Measurements from ENCODE around the gene LRCH1. TPM values are rescaled to one million over a fixed set of nuclear protein-coding genes. Genes with fewer than 3 reads are reported as not detected.

LRCH1 gene
- total RNA-seq, 1 experiment from 2014 or later: 16.5 TPM

DNA sequence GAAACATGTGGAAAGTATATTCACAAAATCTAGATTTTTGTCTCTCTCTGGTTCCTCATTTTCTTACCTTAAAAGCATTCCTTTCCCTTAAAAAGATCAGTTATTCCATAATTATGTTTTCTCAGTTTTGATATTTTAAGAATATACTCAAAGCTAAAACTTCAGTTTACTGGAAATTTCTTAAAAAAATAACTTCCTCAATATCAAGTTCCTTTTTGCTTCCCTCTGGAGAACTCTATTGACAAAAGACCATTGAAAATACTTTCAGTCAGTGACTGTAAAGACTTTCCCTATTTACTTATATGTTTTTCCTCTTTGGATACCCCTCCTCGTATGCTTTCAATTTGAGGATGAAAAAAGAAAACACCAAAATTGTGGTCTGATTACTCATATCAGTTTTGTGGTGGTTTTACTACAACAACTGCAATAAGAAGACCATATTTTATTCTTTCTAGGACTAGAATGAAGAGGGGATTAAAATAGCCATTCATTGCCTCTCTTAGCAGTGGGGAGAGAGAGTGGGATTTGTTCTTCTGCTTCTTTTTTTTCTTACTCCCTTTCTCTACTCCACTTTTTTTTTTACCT is 130.8 kb downstream of the LRCH1 start:
- CTCF ChIA-PET: no interaction called here
- H3K9me3 Mint-ChIP-seq (ENCODE audit: unreplicated experiment): no peaks in the 10 kb centered on the region
- TF ChIP-seq, protein P1, sequence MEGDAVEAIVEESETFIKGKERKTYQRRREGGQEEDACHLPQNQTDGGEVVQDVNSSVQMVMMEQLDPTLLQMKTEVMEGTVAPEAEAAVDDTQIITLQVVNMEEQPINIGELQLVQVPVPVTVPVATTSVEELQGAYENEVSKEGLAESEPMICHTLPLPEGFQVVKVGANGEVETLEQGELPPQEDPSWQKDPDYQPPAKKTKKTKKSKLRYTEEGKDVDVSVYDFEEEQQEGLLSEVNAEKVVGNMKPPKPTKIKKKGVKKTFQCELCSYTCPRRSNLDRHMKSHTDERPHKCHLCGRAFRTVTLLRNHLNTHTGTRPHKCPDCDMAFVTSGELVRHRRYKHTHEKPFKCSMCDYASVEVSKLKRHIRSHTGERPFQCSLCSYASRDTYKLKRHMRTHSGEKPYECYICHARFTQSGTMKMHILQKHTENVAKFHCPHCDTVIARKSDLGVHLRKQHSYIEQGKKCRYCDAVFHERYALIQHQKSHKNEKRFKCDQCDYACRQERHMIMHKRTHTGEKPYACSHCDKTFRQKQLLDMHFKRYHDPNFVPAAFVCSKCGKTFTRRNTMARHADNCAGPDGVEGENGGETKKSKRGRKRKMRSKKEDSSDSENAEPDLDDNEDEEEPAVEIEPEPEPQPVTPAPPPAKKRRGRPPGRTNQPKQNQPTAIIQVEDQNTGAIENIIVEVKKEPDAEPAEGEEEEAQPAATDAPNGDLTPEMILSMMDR (IDR thresholded peaks at IDR 0.05; ENCODE audit: unreplicated experiment): no peak
- no peak overlapping the region for H3K27ac Mint-ChIP-seq (ENCODE audit: low read depth, unreplicated experiment)
- H3K27me3 Mint-ChIP-seq (ENCODE audit: insufficient read depth, unreplicated experiment): no peaks in the 10 kb centered on the region
- no peak overlapping the region for H3K4me3 Mint-ChIP-seq (ENCODE audit: unreplicated experiment)
- H3K4me1 Mint-ChIP-seq (ENCODE audit: insufficient read depth, unreplicated experiment): no peaks in the 10 kb centered on the region
- H3K36me3 Mint-ChIP-seq (ENCODE audit: insufficient read depth, unreplicated experiment): peaks cover 17% of the 10 kb centered on the region
- no TSS peak for BruUV-seq (replicated peaks)
- POLR2A ChIA-PET: interaction anchor here (0.7 to 0.9 kb wide), 2 partner anchors 15 to 26 kb away, joined by 3 to 4 read pairs; no protein-coding TSS in a partner anchor
- intact Hi-C loops (cut with micrococcal nuclease): no loop called here
- DNase-seq (ENCODE audit: unreplicated experiment): no peak

DNA sequence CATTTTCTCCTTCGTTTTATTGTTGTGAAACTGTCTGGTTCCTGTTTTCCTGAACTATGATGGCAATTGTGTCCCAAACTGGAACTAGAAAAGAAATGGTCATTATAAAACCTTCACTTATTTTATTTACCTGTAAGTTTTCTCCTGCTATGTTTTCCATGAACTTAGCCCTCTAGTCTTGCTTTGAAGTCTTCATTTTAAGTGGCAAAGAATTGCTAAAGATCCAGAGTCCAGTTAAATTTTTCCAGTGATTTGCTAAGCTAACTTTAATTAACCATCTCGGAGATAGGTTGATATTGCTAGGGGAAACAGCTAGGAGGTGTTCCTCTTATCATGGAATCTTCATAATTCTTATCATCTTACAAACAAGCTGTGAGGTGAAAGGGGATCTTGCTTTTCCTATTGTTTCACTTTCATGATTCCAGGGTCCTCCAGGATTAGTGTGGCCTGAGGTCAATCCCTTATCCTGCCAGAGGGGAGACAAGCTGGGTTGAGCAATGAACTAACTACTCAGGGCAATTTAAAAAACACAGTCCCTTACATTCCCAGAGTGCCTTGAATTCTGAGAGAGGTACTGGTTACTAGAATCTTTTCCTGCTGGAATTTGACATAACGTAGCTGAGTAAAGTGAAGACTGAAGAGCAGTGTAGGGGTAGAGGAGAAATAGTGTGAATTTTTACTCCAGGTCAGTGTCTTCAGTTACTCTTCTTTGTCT is 131.5 kb downstream of the LRCH1 start:
- Mint-ChIP-seq H3K36me3 (ENCODE audit: insufficient read depth, unreplicated experiment) (peaks cover 17% of the 10 kb centered on the region), H3K27me3 (ENCODE audit: insufficient read depth, unreplicated experiment) (no peaks in the 10 kb centered on the region), H3K4me3 (ENCODE audit: unreplicated experiment) (no peak overlapping the region), H3K27ac (ENCODE audit: low read depth, unreplicated experiment) (no peak overlapping the region), H3K4me1 (ENCODE audit: insufficient read depth, unreplicated experiment) (no peaks in the 10 kb centered on the region), H3K9me3 (ENCODE audit: unreplicated experiment) (no peaks in the 10 kb centered on the region)
- TF ChIP-seq, protein P1 (IDR thresholded peaks at IDR 0.05; ENCODE audit: unreplicated experiment): no peak
- no peak for DNase-seq (ENCODE audit: unreplicated experiment)
- BruUV-seq (replicated peaks): no TSS peak
- CTCF ChIA-PET: interaction anchor here (1.2 to 1.5 kb wide), 2 partner anchors 8 to 133 kb away, joined by 3 to 7 read pairs; no protein-coding TSS in a partner anchor
- POLR2A ChIA-PET: interaction anchor here (0.8 to 0.9 kb wide), 2 partner anchors 30 to 62 kb away, joined by 3 read pairs; no protein-coding TSS in a partner anchor
- intact Hi-C loops (cut with micrococcal nuclease): no loop called here

DNA sequence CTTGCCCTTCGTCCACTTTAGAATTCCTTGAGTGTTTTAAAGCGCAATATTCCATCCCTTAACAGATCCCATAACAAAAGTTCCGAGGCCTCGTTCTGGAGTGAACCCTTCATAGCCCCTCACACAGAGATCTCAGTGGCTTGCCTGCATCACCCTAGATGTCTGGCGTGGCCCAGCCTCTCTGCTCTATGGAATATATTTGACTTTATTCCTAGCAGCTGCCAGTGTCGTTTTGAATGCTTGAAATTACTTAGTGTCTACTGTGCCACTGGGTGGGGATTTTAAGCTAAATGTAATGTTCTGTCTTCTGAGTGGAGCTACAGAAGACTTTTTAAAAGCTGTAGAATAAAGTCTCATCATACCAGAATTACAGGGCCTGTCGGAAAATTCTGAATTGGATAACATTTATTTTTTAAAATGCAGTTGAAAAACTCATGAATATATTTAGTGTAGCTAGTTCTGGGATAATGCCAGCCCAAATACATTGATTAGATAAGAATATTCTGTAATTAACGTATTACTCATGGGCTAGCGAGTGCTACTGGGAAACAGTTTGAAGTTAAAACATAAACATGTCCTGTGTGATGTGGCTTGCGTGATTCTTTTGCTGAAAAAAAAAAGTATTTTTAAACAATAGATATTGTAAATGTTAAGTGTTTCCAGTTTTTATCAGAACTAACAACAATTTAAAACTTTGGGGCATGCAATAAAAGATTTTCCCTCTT is 132.2 kb downstream of the LRCH1 start:
- intact Hi-C loops (cut with micrococcal nuclease): no loop called here
- H3K27me3 Mint-ChIP-seq (ENCODE audit: insufficient read depth, unreplicated experiment): no peaks in the 10 kb centered on the region
- no peaks in the 10 kb centered on the region for H3K4me1 Mint-ChIP-seq (ENCODE audit: insufficient read depth, unreplicated experiment)
- H3K4me3 Mint-ChIP-seq (ENCODE audit: unreplicated experiment): no peak overlapping the region
- H3K27ac Mint-ChIP-seq (ENCODE audit: low read depth, unreplicated experiment): no peak overlapping the region
- POLR2A ChIA-PET: interaction anchor here (0.8 to 0.9 kb wide), 2 partner anchors 31 to 63 kb away, joined by 3 read pairs; no protein-coding TSS in a partner anchor
- TF ChIP-seq, protein P1 (IDR thresholded peaks at IDR 0.05; ENCODE audit: unreplicated experiment): no peak
- no TSS peak for BruUV-seq (replicated peaks)
- CTCF ChIA-PET: interaction anchor here (1.2 to 1.5 kb wide), 2 partner anchors 9 to 134 kb away, joined by 3 to 7 read pairs; no protein-coding TSS in a partner anchor
- no peak for DNase-seq (ENCODE audit: unreplicated experiment)
- peaks cover 17% of the 10 kb centered on the region for H3K36me3 Mint-ChIP-seq (ENCODE audit: insufficient read depth, unreplicated experiment)
- H3K9me3 Mint-ChIP-seq (ENCODE audit: unreplicated experiment): no peaks in the 10 kb centered on the region

DNA sequence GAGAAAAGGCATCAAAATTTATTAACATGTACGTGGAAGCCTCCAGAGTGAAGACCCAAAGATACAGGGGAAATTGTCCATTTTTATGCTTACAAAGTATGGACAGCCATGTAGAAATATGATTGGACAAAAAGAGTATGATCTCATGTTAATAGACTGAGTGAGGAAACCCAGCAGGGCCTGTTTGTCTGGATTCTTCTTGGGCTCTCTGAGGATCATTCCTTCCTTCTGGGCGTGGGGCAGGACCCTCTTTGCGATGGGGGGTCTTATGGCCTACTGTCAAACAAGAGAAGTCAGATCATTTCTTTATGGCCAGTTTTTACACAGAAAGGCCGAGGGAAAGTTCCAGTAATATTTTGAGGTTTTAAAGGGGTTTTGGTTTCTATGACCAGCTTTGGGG is 133.2 kb downstream of the LRCH1 start:
- ChIA-PET POLR2A (no interaction called here), CTCF (no interaction called here)
- no peaks in the 10 kb centered on the region for H3K9me3 Mint-ChIP-seq (ENCODE audit: unreplicated experiment)
- BruUV-seq (replicated peaks): no TSS peak
- H3K36me3 Mint-ChIP-seq (ENCODE audit: insufficient read depth, unreplicated experiment): peaks cover 25% of the 10 kb centered on the region
- H3K4me3 Mint-ChIP-seq (ENCODE audit: unreplicated experiment): no peak overlapping the region
- intact Hi-C loops (cut with micrococcal nuclease): no loop called here
- DNase-seq (ENCODE audit: unreplicated experiment): no peak
- no peaks in the 10 kb centered on the region for H3K27me3 Mint-ChIP-seq (ENCODE audit: insufficient read depth, unreplicated experiment)
- H3K27ac Mint-ChIP-seq (ENCODE audit: low read depth, unreplicated experiment): no peak overlapping the region
- H3K4me1 Mint-ChIP-seq (ENCODE audit: insufficient read depth, unreplicated experiment): no peaks in the 10 kb centered on the region
- TF ChIP-seq, protein P1 (IDR thresholded peaks at IDR 0.05; ENCODE audit: unreplicated experiment): no peak
